Neural cell (in vitro differentiated cells): Measurements from ENCODE around the gene JPH4. TPM values are rescaled to one million over a fixed set of nuclear protein-coding genes. Genes with fewer than 3 reads are reported as not detected.

Source experiments
- H2AFZ ChIP-seq: fragments of 200-600, 300-800 bp; sonication (generic), shearing (Covaris generic); 2 replicates; pipeline ENCODE4 v1.6.0; 2014; ENCODE audit warnings: low read depth, mild to moderate bottlenecking, antibody characterized with exemption, low read length, moderate library complexity
- H3F3A ChIP-seq: fragments of 200-600 bp; shearing (Covaris generic); 2 replicates; pipeline ENCODE4 v1.6.1; 2016; ENCODE audit warnings: mild to moderate bottlenecking, moderate library complexity, mixed read lengths, antibody characterized with exemption, low read length; ENCODE audit not compliant: insufficient read depth, poor library complexity, severe bottlenecking
- H3K27ac ChIP-seq: fragments of 200-600, 300-800 bp; sonication (generic), shearing (Covaris generic); 2 replicates; pipeline ENCODE4 v1.5.1; 2014; ENCODE audit warnings: mild to moderate bottlenecking, low read length, moderate library complexity
- H3K27me3 ChIP-seq: fragments of 300-800, 200-600 bp; sonication (generic), shearing (Covaris generic); 2 replicates; pipeline ENCODE4 v1.6.0; 2014; ENCODE audit warnings: mild to moderate bottlenecking, low read depth, low read length, moderate library complexity; ENCODE audit not compliant: insufficient read depth
- H3K36me3 ChIP-seq: fragments of 300-800, 200-600 bp; sonication (generic), shearing (Covaris generic); 2 replicates; pipeline ENCODE4 v1.5.1; 2014; ENCODE audit warnings: mild to moderate bottlenecking, antibody characterized with exemption, low read length, moderate library complexity; ENCODE audit not compliant: insufficient read depth
- H3K4me2 ChIP-seq: fragments of 300-800, 200-600 bp; sonication (generic), shearing (Covaris generic); 2 replicates; pipeline ENCODE4 v1.6.0; 2014; ENCODE audit warnings: mild to moderate bottlenecking, low read length
- H3K4me3 ChIP-seq: fragments of 300-800, 200-600 bp; sonication (generic), shearing (Covaris generic); 2 replicates; pipeline ENCODE4 v1.5.1; 2014; ENCODE audit warnings: mild to moderate bottlenecking, low read length, moderate library complexity
- H3K79me2 ChIP-seq: fragments of 200-600 bp; shearing (Covaris generic); replicated peaks from 2 replicates; pipeline ENCODE4 v1.6.0; 2014; ENCODE audit warnings: mild to moderate bottlenecking, low read length, moderate library complexity; ENCODE audit not compliant: insufficient read depth
- H3K9ac ChIP-seq: fragments of 300-800, 200-600 bp; sonication (generic), shearing (Covaris generic); 2 replicates; pipeline ENCODE4 v1.6.1; 2016; ENCODE audit warnings: mild to moderate bottlenecking, low read length, mixed read lengths
- H3K9me2 ChIP-seq: fragments of 200-600 bp; shearing (Covaris generic); 2 replicates; pipeline ENCODE4 v1.6.1; 2016; ENCODE audit warnings: mild to moderate bottlenecking, low read length, mixed read lengths; ENCODE audit not compliant: insufficient read depth
- H3K9me3 ChIP-seq: fragments of 200-600, 300-800 bp; sonication (generic), shearing (Covaris generic); 2 replicates; pipeline ENCODE4 v1.6.1; 2016; ENCODE audit warnings: mild to moderate bottlenecking, mixed run types, low read length, moderate library complexity, mixed read lengths
- H4K20me1 ChIP-seq: fragments of 200-600 bp; shearing (Covaris generic); 2 replicates; pipeline ENCODE4 v1.6.1; 2016; ENCODE audit warnings: mild to moderate bottlenecking, mixed run types; ENCODE audit not compliant: insufficient read depth
- EP300 ChIP-seq: fragments of 450-650 bp; conservative IDR thresholded peaks from 2 replicates; pipeline ENCODE4 v1.6.1; 2014; ENCODE audit warnings: antibody characterized with exemption, mild to moderate bottlenecking, moderate library complexity; ENCODE audit not compliant: poor library complexity, severe bottlenecking
- EZH2 ChIP-seq: fragments of 200-600, 300-800 bp; shearing (Covaris generic), sonication (generic); IDR thresholded peaks from 2 replicates; pipeline ENCODE4 v1.6.1; 2014; ENCODE audit warnings: antibody characterized with exemption, low read length, borderline replicate concordance, mild to moderate bottlenecking; ENCODE audit not compliant: insufficient read depth, poor library complexity, severe bottlenecking
- MXI1 ChIP-seq: fragments of 450-650 bp; conservative IDR thresholded peaks from 2 replicates; pipeline ENCODE4 v1.6.1; 2014; ENCODE audit warnings: antibody characterized with exemption, mild to moderate bottlenecking; ENCODE audit not compliant: poor library complexity, severe bottlenecking
- POLR2AphosphoS5 ChIP-seq: IDR thresholded peaks from 2 replicates; pipeline ENCODE4 v1.6.1; 2012
- RAD21 ChIP-seq: fragments of 450-650 bp; conservative IDR thresholded peaks from 2 replicates; pipeline ENCODE4 v1.6.1; 2014; ENCODE audit warnings: antibody characterized with exemption, mild to moderate bottlenecking, moderate library complexity
- SMC3 ChIP-seq: fragments of 450-650 bp; conservative IDR thresholded peaks from 2 replicates; pipeline ENCODE4 v1.6.1; 2014; ENCODE audit warnings: antibody characterized with exemption, mild to moderate bottlenecking, moderate library complexity; ENCODE audit not compliant: poor library complexity
- TAF1 ChIP-seq: IDR thresholded peaks from 2 replicates; pipeline ENCODE4 v1.6.1; 2012; ENCODE audit warnings: low read depth
- polyA plus RNA-seq: library from polyadenylated mRNA; depleted of rRNA; stranded (reverse); fragments of >200 nt; gene quantifications from 2 replicates; pipeline ENCODE4 v1.2.3, GENCODE V29; 2014
- TF ChIP-seq, protein P1 (sequence below): fragments of 450-650 bp; IDR thresholded peaks from 2 replicates; pipeline ENCODE4 v1.5.1; 2014; ENCODE audit warnings: antibody characterized with exemption, mild to moderate bottlenecking, moderate library complexity; ENCODE audit not compliant: poor library complexity, severe bottlenecking
- TF ChIP-seq, protein P2 (sequence below): IDR thresholded peaks from 2 replicates; pipeline ENCODE4 v1.6.1; 2012; ENCODE audit warnings: borderline replicate concordance

Gene JPH4
- polyA plus RNA-seq, 1 donor from 2014 or later: 68.2 TPM

DNA sequence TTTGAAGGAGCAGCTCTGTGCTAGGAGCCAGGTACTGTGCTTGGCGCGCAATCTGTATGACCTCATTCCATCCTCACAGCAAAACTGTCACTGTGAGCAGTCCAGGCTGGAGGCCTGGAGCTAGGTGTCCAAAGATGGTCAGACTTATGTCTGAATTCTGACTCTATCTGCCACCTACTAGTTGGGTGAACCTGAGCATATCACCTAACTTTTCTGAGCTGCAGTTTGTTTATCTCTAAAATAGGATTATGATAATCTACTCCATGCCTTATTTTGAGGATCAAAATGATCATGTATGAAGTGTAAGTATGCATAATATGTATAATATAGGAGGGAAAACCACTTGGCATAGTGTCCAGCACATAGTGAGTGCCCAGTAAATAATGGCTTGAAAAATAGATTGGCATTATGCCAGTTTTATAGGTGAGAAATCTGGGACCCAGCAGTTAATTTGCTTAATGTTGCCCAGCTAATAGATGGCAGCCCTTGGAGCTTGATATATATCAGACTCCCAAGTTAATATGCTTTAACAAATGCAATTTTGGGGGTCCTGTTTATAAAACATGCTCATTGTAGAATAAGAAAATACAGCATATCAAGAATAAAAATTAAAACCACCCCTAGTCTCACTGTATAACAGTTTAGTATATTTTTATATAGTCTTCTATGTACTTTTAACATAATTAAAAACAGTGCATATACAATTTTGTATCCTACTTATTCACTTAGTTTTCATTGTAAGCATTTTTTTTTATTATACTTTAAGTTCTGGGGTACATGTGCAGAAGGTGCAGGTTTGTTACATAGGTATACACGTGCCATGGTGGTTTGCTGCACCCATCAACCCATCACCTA lies 4.5 kb upstream of the JPH4 start:
- Histone ChIP-seq H3K9ac (no peak overlapping the region), H3F3A (no peaks in the 10 kb centered on the region), H2AFZ (no peak overlapping the region), H3K9me2 (no peaks in the 10 kb centered on the region), H3K27ac (no peak overlapping the region), H3K27me3 (no peaks in the 10 kb centered on the region), H3K9me3 (no peaks in the 10 kb centered on the region), H3K79me2 (peaks cover 12% of the 10 kb centered on the region), H3K4me3 (no peak overlapping the region), H3K36me3 (no peaks in the 10 kb centered on the region), H4K20me1 (no peaks in the 10 kb centered on the region), H3K4me2 (no peak overlapping the region)
- TF ChIP-seq, protein P1, sequence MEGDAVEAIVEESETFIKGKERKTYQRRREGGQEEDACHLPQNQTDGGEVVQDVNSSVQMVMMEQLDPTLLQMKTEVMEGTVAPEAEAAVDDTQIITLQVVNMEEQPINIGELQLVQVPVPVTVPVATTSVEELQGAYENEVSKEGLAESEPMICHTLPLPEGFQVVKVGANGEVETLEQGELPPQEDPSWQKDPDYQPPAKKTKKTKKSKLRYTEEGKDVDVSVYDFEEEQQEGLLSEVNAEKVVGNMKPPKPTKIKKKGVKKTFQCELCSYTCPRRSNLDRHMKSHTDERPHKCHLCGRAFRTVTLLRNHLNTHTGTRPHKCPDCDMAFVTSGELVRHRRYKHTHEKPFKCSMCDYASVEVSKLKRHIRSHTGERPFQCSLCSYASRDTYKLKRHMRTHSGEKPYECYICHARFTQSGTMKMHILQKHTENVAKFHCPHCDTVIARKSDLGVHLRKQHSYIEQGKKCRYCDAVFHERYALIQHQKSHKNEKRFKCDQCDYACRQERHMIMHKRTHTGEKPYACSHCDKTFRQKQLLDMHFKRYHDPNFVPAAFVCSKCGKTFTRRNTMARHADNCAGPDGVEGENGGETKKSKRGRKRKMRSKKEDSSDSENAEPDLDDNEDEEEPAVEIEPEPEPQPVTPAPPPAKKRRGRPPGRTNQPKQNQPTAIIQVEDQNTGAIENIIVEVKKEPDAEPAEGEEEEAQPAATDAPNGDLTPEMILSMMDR: no peak
- TF ChIP-seq RAD21: no peak
- no peak for TF ChIP-seq SMC3
- TF ChIP-seq POLR2AphosphoS5: no peak
- TF ChIP-seq, protein P2, sequence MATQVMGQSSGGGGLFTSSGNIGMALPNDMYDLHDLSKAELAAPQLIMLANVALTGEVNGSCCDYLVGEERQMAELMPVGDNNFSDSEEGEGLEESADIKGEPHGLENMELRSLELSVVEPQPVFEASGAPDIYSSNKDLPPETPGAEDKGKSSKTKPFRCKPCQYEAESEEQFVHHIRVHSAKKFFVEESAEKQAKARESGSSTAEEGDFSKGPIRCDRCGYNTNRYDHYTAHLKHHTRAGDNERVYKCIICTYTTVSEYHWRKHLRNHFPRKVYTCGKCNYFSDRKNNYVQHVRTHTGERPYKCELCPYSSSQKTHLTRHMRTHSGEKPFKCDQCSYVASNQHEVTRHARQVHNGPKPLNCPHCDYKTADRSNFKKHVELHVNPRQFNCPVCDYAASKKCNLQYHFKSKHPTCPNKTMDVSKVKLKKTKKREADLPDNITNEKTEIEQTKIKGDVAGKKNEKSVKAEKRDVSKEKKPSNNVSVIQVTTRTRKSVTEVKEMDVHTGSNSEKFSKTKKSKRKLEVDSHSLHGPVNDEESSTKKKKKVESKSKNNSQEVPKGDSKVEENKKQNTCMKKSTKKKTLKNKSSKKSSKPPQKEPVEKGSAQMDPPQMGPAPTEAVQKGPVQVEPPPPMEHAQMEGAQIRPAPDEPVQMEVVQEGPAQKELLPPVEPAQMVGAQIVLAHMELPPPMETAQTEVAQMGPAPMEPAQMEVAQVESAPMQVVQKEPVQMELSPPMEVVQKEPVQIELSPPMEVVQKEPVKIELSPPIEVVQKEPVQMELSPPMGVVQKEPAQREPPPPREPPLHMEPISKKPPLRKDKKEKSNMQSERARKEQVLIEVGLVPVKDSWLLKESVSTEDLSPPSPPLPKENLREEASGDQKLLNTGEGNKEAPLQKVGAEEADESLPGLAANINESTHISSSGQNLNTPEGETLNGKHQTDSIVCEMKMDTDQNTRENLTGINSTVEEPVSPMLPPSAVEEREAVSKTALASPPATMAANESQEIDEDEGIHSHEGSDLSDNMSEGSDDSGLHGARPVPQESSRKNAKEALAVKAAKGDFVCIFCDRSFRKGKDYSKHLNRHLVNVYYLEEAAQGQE: no peak
- TF ChIP-seq TAF1: no peak
- TF ChIP-seq EP300: no peak
- no peak for TF ChIP-seq MXI1

- Histone ChIP-seq H2AFZ (no peak overlapping the region), H3K36me3 (no peaks in the 10 kb centered on the region), H4K20me1 (no peaks in the 10 kb centered on the region), H3K27me3 (no peaks in the 10 kb centered on the region), H3K9me3 (no peaks in the 10 kb centered on the region), H3K27ac (no peak overlapping the region), H3K9me2 (no peaks in the 10 kb centered on the region), H3K79me2 (peaks cover 23% of the 10 kb centered on the region), H3K4me3 (no peak overlapping the region), H3K9ac (no peak overlapping the region), H3K4me2 (no peak overlapping the region), H3F3A (no peaks in the 10 kb centered on the region)
- TF ChIP-seq POLR2AphosphoS5: no peak
- TF ChIP-seq, protein P2: no peak
- TF ChIP-seq TAF1: no peak
- no peak for TF ChIP-seq MXI1
- no peak for TF ChIP-seq RAD21
- TF ChIP-seq EP300: no peak
- no peak for TF ChIP-seq EZH2
- TF ChIP-seq SMC3: no peak
- TF ChIP-seq, protein P1: no peak
These were observed 2.3 kb upstream of the JPH4 start for GRCh38 chr14:23580948-23581281.
